SKM-1 (cell line): Measurements from ENCODE around the gene MLLT10.
"Not testable (repeated sequence)": the region's sequence is repeated elsewhere in the genome, so short reads cannot be mapped to it uniquely, and the experiment has no call there.

ENCODE experiments used
- DNase-seq: peaks from one replicate; lab custom pipeline; 2025; ENCODE audit not compliant: unreplicated experiment; lab: John Stamatoyannopoulos, UW

MLLT10 gene

DNA sequence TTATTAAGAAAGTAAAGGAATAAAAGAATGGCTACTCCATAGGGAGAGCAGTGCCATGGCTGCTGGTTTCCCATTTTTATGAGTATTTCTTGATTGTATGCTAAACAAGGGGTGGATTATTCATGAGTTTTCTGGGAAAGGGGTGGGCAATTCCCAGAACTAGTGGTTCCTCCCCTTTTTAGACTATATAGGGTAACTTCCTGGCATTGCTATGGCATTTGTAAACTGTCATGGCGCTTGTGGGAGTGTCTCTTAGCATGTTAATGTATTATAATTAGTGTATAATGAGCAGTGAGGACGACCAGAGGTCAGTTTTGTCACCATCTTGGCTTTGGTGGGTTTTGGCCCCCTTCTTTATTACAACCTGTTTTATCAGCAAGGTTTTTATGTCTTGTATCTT, 40.5 kb downstream of the MLLT10 start:
- not testable (repeated sequence) for DNase-seq

DNA sequence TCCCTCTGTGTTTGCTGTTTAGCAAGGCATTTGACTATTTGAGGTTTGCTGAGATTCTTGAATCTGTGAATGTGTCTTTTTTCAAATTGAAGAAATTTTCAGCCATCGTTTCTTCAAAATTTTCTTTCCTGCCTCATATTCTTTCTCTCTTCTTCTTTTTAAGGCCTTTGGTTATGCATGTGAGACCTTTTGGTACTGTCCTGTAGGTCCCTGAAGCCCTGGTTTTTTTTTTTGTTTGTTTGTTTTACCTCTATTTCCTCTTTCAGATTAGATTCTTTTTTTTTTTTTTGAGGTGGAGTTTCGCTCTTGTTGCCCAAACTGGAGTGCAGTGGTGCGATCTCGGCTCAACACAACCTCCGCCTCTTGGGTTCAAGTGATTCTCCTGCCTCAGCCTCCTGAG, 45.3 kb downstream of the MLLT10 start:
- DNase-seq: no peak

DNA sequence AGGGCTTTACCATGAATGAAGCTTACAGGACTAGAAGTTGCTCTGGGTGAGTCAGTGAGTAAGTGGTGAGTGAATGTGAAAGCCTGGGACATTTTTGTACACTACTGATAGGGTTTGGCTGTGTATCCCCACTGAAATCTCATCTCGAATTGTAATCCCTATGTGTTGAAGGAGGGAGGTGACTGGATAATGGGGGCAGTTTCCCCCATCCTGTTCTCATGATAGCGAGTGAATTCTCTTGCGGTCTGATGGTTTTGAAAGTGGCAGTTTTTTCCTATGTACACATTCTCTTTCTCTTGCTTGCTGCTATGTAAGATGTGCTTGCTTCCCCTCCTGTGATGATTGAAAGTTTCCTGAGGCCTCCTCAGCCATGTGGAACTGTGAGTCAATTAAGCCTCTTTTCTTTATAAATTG, 47.4 kb downstream of the MLLT10 start:
- not testable (repeated sequence) for DNase-seq

DNA sequence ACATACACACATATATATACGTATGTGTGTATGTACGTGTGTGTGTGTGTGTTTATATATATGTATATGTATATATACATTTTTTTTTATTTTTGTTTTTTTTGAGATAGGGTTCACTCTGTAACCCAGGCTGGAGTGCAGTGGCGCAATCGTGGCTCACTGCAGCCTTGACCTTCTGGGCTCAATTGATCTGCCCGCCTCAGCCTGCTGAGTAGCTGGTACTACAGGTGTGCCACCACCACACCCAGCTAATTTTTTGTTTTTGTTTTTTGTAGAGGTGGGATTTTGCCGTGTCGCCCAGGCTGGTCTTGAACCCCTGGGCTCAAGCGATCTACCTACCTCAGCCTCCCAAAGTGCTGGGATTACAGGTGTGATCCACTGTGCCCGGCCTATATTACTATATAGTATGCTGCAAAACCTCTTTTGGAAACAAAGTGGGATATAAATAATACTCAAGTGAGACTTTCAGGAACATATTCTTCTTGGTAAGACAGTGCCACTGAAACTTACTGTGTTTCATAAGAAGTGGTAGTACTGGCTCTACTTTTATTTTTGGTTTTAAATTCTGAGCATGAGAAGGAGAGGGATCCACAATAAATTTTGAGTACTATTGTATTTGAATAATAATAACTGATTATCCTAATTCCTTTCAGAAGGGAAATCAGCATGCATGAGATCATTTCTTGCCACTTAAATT, 51.0 kb downstream of the MLLT10 start:
- no peak for DNase-seq

DNA sequence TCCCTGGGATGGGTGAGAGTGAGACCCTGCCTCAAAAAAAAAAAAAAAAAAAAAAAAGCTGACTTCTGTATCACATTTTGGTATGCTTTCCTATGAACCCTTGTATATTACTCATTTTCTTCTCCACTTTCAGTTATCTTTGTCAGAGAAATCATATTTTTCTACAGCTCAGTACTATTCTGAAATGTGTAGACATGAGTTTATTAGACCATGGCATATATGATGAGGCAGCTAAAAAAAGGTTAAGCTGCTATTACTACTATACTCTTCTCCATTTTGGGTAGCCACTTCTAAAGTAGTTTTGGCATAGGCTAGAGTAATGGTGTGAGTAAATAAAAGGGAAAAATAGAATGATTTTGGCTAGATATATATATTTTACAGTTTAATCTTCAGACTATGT, 53.4 kb downstream of the MLLT10 start:
- DNase-seq: no peak

DNA sequence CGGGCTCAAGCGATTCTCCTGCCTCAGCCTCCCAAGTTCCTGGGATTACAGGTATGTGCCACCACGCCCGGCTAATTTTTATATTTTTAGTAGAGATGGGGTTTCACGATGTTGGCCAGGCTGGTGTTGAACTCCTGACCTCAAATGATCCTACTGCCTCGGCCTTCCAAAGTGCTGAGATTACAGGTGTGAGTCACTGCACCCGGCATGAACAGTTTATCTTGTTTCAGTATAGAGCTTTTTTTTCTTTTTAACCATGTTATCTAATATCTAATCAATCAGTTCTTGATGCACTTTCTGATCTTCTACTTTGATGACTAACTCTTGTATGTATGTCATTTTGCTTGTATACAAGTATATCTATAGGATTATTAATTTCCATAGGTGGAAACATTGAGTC, 54.1 kb downstream of the MLLT10 start:
- not testable (repeated sequence) for DNase-seq

DNA sequence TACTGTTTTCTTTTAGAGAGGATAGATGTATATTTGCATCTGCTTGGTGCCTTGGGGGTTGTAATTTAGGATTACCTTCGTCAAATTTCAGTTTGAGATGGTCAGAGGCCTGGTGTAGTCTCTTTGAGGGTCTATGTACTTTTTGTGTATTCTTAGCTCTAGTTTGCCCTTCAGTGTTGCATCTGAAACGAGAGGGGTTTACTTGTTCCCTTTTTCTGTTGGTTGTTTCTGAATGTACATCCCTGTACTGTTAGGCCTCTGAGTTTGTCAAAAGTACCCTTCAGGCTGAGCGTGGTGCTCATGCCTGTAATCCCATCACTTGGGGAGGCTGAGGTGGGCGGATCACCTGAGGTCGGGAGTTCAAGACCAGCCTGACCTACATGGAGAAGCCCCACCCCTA, 60.0 kb downstream of the MLLT10 start:
- no peak for DNase-seq

DNA sequence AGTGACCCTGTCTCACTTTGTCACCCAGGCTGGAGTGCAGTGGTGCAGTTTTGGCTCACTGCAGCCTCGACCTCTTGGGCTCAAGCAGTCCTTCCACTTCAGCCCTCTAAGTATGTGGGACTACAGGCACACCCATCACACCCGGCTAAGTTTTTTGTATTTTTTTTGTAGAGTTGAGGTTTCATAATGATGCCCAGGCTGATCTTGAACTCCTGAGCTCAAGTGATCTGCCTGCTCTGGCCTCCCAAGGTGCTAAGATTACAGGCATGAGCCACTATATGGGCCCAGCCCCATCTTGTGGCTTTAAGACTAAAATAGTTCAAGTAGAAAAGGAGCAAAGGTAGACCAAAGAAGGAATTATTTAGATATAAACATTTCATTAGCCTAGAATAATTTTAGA, 65.5 kb downstream of the MLLT10 start:
- DNase-seq: no peak

DNA sequence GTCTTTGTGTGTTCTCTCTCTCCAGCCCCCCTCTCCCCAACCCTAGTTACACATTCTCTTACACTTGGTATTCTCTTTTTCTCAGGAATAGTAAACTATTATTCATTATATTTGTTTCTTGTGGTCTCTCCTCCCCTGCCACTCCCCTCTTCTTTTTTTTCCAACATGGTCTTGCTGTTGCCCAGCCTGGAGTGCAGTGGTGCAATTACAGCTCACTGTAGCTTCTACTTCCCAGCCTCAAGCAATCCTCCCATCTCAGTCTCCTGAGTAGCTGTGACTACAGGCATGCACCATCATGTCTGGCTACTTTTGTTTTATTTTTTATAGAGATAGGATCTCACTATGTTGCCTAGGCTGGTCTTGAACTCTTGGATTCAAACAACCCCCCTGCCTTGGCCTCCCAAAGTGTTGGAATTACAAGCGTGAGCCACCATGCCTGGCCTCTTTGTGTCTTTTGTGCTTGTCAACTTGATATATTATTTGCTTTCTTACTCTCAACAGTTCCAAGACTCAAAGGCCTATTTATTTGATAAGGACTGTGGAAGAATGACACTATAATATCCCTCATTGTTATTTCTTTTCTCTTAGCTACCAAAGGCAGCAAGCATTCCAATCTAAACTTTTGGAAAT, 66.9 kb downstream of the MLLT10 start:
- DNase-seq: no peak

DNA sequence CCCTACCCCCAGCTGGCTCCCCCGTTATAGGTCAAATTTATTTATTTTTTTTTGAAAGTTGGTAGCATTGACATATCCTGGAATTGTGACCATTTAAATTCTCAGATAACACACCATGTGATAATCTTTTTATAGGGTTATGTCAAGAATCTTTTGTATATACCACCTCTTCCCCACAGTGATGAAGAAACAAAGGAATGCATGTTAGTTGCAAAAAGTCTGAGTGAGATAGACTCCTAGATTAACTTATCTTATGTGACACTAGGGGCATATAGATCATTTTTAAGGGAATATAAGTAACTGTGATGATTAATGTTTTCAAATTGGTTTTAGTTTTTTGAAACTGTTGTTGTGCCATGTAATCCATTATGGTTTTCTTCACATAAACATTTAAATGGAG, 68.3 kb downstream of the MLLT10 start:
- DNase-seq: no peak

DNA sequence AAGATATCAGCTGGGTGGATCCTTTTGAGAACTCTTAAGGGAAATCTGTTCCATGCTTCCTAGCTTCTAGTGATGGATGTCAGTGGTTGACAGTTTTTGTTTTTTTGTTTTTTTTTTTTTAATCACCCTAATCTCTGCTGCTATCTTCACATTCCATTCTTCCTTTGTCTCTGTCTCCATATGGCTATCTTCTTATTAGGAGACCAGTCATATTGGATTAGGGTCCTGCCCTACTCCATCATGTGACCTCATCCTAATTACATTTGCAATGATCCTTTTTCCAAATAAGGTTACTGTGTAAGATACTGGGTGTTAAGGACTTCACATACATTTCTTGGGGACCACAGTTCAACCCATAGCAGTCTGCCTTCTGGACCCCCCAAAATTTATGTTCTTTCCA, 69.7 kb downstream of the MLLT10 start:
- DNase-seq: no peak

DNA sequence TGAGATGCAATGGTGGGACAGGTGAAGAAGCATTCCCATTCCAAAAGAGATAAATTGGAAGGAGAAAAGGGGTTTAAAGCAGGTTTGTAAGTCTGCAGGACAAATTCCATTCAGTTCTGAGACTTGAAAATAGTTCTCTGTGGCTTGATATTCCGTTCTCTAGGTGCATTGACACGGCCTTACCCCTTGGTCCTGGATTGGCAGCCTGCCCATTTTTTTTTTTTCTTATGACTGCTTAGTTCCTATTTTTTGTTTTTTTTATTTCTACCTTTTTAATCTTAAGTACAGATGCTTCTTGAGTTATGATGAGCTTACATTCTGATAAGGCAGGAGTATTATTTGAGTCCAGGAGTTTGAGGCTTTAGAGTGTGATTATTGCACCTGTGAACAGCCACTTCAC, 70.6 kb downstream of the MLLT10 start:
- DNase-seq: no peak

DNA sequence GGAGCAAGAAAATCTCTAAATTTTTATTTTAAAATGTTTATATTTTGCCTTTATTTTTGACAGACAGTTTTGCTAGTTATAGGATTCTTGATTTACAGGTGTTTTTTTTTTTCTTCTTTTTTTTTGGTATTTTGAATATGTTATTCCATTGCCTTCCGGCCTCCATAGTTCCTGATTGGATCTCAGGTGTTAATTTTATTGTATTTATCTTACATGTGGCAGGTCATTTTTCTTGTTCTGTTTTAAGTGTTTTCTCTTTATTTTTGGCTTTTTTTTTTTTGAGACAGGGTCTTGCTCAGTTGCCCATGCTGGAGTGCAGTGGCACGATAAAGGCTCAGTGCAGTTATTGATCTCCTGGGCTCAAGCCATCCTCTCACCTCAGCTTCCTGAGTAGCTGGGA, 73.9 kb downstream of the MLLT10 start:
- DNase-seq: no peak

DNA sequence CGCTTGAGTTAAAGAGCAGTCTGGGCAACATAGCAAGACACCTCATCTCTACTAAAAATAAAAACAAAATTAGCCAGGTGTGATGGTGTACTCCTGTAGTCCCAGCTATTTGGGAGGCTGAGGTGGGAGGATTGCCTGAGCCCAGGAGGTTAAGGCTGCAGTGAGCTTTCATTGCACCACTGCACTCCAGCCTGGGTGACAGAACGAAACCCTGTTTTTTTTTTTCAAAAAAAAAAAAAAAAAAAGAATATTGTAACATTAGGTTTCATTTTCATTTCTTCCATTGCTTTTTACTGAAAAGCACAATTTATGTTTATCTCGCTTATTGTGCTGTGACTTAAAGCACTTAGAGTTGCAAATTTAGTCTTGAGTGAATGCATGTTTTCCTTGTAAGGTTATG, 80.0 kb downstream of the MLLT10 start:
- DNase-seq: no peak

DNA sequence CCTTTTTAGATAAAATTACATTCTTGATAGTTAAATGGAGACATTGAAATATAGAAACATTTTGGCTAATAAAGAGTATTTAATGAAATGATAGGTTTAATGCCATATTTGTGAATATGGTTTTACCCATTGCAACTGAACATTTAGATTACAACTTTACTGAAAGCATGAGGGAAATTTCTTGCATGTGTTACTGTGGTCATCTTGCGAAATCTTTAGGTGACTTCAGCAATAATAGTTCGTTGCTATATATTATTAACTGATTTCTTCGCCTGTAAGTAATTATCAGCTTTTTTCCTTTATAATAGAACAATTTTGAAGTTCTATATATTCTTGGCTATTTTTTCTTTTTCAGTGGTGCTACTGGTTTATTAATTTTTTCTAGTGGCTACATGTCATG, 83.2 kb downstream of the MLLT10 start:
- DNase-seq: no peak

DNA sequence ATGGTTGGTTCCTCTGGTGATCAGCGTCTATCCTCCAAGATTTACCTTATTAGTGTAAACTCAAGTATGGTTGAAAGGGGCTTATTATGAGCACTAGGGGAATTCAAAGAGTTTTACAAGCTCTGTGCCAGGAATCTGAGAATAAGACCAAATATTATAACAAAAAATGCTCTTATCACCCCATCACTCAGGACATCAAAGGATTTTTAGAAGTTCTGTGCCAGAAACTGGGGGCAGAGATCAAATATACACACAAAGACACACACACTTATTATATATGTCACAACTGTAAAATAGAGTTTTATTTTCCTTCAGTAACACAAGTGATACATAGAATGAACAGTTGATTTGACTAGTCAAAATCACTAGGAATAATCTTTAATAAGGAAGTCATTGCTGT, 89.3 kb downstream of the MLLT10 start:
- no peak for DNase-seq

DNA sequence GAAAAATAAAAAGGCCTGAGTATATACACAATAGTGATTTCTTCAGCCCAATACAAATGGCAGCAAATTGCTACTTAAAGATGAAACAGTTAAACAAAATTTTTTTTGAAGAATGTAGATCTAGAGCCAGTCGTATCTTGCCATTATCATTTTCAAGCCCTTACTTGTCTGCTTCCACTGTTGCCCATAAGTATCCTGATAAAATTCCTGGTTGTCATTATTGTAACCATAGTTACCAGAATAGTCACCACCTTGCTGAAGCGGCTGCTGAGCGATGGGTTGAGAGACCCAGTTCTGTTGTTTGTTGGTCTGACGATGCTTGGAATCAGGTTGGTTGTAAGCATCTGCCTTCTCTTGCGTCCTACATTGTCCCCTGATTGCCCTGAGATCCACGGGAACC, 90.4 kb downstream of the MLLT10 start:
- not testable (repeated sequence) for DNase-seq

DNA sequence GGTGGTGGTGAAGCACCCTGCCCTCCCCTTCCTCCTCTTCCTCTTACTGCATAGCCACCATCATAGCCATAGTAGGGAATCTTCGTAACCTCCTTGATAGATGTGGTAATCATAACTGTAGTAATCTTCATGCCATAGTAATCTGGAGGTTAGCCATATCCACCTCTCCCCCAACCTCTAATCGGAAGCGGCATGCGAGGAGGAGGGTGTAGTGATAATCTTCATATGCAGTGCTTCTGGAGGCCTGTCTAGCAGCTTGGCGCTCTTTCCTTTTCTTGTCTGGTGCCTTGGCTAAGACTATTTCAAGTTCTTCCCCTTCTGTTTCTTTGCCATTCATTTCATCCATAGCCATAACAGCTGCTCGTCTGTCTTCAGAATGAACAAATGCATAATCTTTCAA, 90.9 kb downstream of the MLLT10 start:
- no peak for DNase-seq

DNA sequence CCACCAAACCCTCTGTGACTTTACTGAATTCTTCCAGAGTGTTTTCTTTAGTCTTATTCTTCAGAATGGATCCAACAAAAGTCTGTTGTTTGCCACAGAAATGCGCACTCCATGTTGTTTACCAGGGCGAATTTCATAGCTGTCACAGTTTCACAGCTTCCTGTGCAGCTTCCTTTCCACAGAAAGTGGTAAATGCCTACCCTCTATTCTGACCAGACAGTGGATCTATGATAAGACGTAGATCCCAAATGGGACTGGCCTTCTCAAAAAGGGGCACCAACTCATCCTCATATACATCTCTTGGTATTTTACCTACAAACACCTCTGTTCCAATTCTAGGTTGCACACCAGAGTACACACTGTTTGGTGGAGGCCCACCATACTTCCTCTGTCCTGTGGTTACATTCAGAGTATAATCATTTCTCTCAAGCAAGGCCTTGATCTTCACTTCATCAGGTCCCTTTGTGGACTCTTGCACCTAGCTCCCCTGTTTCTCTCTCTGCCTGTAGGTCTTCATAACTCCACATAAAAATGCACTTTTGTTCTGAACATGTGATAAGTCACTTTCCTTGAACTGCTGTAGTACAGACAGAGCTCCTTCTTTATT, 91.7 kb downstream of the MLLT10 start:
- DNase-seq: no peak

DNA sequence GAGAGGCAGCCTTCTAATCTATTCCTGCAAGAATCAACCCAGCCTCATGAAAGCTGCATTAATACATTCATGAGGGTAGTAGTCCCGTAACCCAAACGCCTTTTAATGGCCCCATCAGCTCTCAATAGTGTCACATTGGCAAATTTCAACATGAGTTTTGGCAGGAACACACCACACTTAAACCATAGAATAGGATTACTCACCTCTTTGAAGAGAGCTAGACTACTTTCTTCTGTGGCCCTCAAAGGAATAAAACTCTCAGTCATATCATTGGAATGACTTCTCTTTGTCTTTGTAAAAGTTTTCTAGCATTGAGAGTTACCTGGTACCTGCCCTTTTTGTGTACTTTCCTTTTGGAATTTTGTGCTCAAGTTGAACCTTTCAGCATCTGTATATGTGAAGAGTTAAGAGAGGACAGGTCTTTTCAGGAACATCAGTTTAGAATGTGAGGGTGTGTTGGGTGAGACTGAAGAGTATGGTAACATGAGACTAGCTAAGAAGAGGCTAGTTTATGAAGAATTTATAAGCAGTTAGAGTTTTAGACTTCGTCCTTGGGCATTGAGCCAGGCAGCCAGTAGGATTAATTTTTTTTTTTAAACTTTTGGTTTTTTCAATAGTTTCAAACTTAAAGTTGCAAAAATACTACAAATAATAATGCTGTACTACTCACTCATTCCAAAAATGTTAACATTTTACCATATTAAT, 92.6 kb downstream of the MLLT10 start:
- DNase-seq: no peak

DNA sequence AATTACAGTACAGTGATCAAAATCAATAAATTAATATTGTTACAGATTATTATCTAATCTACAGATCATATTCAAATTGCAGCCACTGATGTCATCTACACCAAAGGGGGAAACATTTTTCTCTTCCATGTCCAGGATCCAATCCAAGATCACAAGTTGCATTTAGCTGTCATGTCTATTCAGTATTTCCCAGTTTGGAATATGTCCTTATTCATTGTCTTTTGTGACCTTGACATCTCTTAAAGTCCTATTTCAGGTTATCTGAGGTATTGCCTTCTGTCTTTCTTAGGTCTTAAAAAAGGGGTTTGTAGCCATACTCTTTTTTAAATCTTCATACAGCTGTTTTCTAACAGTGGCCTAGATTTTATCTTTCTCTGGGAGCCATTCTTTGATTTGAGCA, 93.3 kb downstream of the MLLT10 start:
- no peak for DNase-seq

DNA sequence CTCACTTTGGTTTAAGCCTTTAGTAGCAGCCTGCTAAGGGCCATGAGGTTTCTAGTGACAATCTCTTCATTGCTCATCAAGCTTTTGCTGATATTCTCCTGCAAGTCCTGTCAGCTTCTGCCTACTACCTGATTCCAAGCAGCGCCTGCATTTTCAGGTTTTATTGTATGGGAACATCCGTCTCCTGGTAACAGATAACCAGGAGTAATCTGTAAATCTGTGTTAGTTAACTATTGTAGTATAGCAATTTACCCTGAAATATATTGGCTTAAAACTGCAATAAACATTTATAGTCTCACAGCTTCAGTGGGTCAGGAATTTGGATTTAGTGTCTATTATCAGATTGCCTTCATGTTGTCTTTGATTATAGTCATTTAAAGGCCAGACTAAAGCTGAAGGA, 94.0 kb downstream of the MLLT10 start:
- DNase-seq: no peak
